WERI-Rb-1 (cell line): Measurements from ENCODE around the gene ZBTB18.

Source experiments
- DNase-seq: peaks from one replicate; pipeline ENCODE4 v3.0.0-alpha.2; 2020
- H3K27ac ChIP-seq: fragments of 250-450 bp; sonication (Bioruptor Pico); 2 replicates; pipeline ENCODE4 v1.5.1; 2020; ENCODE audit warnings: mild to moderate bottlenecking, moderate library complexity
- H3K27me3 ChIP-seq: fragments of 250-450 bp; sonication (Bioruptor Pico); 2 replicates; pipeline ENCODE4 v1.5.1; 2021; ENCODE audit warnings: mild to moderate bottlenecking, low read depth, moderate library complexity; ENCODE audit not compliant: insufficient read depth, severe bottlenecking
- H3K36me3 ChIP-seq: fragments of 250-450 bp; sonication (Bioruptor Pico); 2 replicates; pipeline ENCODE4 v1.5.1; 2020; ENCODE audit warnings: mild to moderate bottlenecking, moderate library complexity
- H3K4me3 ChIP-seq: 2 replicates; pipeline ENCODE4 v1.5.1; 2011; ENCODE audit warnings: low read depth, mild to moderate bottlenecking, control low read depth, low read length
- H3K9me3 ChIP-seq: fragments of 250-450 bp; sonication (Bioruptor Pico); 2 replicates; pipeline ENCODE4 v1.5.1; 2021; ENCODE audit warnings: mild to moderate bottlenecking, moderate library complexity; ENCODE audit not compliant: severe bottlenecking
- CTCF ChIP-seq: IDR thresholded peaks from 2 replicates; pipeline ENCODE4 v1.5.1; 2011; ENCODE audit warnings: low read depth, mild to moderate bottlenecking, control low read depth, inconsistent platforms, low read length

The ZBTB18 gene

GRCh38 chr1:244050835-244051444, at the start of gene ZBTB18:
Gene ZBTB18 (plus strand): TSS chr1:244051283. CDS start chr1:244051432, 149 bp downstream.
- DNase-seq = peak; percentile 93
- peaks cover 40% of the 10 kb centered on the region for H3K36me3 ChIP-seq

DNA sequence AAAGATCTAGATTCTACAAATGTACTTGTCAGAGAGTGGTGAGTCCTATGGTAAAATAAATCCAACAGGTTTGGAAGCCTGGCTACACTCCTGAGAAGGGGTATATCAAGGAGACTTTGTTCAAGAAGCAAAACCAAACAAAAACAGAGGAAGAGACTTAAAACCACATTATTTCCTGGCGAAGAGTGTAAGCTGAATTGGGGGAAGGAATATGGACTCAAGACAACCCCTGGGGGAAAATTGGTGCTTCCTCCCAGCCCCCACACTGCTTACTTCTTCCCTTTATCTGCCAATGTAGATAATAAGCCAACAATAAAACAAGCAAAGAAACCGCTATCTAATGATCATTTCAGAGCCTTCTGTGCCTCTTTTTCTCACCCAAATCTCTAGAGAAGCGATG, 48.4 kb upstream of the ZBTB18 start:
- no peak for DNase-seq
- TF ChIP-seq CTCF = no peak
- no peaks in the 10 kb centered on the region for H3K9me3 ChIP-seq
- H3K27me3 ChIP-seq = no peaks in the 10 kb centered on the region
- H3K27ac ChIP-seq = no peak overlapping the region
- no peak overlapping the region for H3K4me3 ChIP-seq
- no peaks in the 10 kb centered on the region for H3K36me3 ChIP-seq

More at GRCh38 chr1:244050835-244051444, at the start of gene ZBTB18:
- no peaks in the 10 kb centered on the region for H3K9me3 ChIP-seq
- H3K4me3 ChIP-seq = peak within 1 kb of the TSS; percentile 94
- no peaks in the 10 kb centered on the region for H3K27me3 ChIP-seq
- TF ChIP-seq CTCF = no peak
- H3K27ac ChIP-seq = peak within 1 kb of the TSS; percentile 95

- H3K36me3 ChIP-seq = no peaks in the 10 kb centered on the region
- no peaks in the 10 kb centered on the region for H3K9me3 ChIP-seq
- no peak for TF ChIP-seq CTCF
- no peak overlapping the region for H3K4me3 ChIP-seq
- H3K27me3 ChIP-seq = no peaks in the 10 kb centered on the region
- no peak overlapping the region for H3K27ac ChIP-seq
- no peak for DNase-seq
Observed at GRCh38 chr1:244005455-244005854, 45.6 kb upstream of the ZBTB18 start.

GRCh38 chr1:244006381-244006901, 44.6 kb upstream of the ZBTB18 start:
- H3K36me3 ChIP-seq = no peaks in the 10 kb centered on the region
- H3K4me3 ChIP-seq = no peak overlapping the region
- no peak overlapping the region for H3K27ac ChIP-seq
- no peaks in the 10 kb centered on the region for H3K27me3 ChIP-seq
- H3K9me3 ChIP-seq = no peaks in the 10 kb centered on the region
- DNase-seq = no peak
- no peak for TF ChIP-seq CTCF

- no peak for TF ChIP-seq CTCF
- no peaks in the 10 kb centered on the region for H3K9me3 ChIP-seq
- H3K36me3 ChIP-seq = no peaks in the 10 kb centered on the region
- no peak overlapping the region for H3K4me3 ChIP-seq
- no peaks in the 10 kb centered on the region for H3K27me3 ChIP-seq
- H3K27ac ChIP-seq = no peak overlapping the region
- no peak for DNase-seq
Observed at GRCh38 chr1:244006961-244007360, 44.1 kb upstream of the ZBTB18 start.

DNA sequence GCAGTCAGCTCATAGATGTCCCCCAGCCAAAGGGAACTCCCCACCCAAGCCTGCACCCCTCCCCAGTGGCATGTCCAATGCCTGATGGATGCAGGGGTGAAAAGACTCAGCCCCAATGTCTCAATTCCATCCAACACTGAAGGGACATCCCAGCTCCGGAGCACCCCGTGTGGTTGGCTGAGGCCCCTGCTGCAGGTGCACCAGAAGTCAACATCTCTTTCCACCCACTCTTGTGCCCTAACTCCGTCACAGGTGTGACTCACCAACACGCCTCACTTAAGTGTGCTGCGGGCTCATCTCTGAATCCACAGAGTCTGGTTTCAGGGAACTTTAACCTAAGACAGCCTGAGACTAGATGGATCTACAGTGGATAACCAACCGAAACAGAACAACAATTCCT, 40.9 kb upstream of the ZBTB18 start:
- DNase-seq = peak; percentile 17
- Histone ChIP-seq H3K27ac (no peak overlapping the region), H3K9me3 (no peaks in the 10 kb centered on the region), H3K27me3 (no peaks in the 10 kb centered on the region), H3K4me3 (no peak overlapping the region), H3K36me3 (no peaks in the 10 kb centered on the region)
- peak; percentile 56 for TF ChIP-seq CTCF
